Measurements from ENCODE around the gene SERPING1.

Gene SERPING1

DNA sequence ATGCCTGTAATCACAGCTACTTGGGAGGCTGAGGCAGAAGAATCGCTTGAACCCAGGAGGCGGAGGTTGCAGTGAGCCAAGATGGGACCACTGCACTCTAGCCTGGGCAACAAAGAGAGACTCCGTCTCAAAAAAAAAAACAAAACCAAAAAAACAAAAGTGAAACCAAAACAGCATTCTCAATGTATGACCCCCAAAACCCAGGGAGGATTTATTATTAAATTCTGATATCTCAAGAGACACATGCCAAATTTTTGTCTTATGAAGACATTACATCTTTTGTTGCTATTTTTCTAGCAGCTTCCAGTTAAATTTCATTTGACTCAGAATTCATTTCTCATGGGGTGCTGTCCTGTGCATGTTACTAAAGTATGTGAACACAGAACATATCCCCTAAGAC lies 55.2 kb downstream of the SERPING1 start:
- DNase-seq (ENCODE audit: low read depth) = no peak

- no peak for DNase-seq (ENCODE audit: low read depth)
These were observed 55.7 kb downstream of the SERPING1 start for GRCh38 chr11:57653163-57653562.

GRCh38 chr11:57656885-57657193 lies 59.4 kb downstream of the SERPING1 start:
- DNase-seq (ENCODE audit: low read depth) = no peak

DNA sequence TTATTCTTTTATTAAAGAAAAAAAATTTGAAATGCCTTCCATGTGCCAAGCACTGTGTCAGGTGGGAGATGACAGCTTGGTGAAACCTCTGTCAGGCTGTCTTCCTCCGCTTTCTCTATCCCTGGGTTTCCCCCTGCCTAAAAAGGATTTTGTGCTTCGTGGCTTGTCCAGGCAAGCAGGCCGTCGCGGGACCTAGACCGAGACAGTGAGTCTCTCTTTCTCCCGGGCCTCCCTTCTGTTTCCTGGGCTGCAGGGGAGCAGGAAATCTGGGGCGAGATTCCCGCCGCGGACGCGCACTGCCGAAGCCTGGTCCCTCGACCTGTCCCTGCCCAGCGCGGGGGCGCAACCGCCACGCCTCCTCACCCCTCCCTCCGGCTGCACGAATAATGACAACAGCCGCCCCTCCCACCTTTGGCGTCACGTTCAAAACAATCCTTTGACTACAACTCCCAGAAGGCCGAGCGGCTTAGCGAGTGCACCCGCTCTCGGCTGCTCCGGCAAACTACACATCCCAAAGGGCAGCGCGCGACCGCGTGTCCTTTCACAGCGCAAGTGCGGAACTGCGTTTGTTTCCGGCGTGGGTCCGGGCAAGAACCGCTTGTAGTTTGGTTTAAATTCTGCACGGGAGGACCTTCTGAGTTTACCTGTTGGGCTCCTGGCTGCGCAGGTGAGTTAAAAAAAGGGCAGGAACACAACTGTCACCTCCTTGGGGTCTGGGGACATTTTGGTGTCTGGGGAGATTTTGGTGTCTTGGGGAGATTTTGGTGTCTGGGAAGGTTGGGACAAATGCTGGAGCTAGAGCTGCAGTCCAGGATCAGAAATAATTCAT lies 59.9 kb downstream of the SERPING1 start, which contains the start of gene CLP1:
CLP1 (plus strand) TSS at position 569 of the 829 bp plus-strand sequence. CDS start 1,715 bp downstream, outside the sequence.
- peak; percentile 99 for DNase-seq (ENCODE audit: low read depth)

DNA sequence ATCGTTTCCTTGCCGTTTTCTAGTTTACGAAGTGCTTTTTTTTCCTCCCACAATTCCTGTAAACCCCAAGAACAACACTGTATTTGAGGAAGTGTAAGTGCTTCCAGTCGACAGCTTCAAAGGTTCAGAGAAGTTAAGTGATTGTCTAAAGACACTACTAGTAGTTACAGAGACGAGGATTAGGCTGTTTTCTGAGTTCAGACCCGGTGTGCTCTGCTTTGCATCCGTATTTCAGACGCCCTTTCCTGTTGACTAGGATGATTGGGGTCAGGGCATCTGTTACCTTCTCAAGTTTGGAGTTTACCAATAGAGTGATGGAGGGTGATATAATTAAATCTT lies 60.5 kb downstream of the SERPING1 start:
- DNase-seq (ENCODE audit: low read depth) = no peak

DNA sequence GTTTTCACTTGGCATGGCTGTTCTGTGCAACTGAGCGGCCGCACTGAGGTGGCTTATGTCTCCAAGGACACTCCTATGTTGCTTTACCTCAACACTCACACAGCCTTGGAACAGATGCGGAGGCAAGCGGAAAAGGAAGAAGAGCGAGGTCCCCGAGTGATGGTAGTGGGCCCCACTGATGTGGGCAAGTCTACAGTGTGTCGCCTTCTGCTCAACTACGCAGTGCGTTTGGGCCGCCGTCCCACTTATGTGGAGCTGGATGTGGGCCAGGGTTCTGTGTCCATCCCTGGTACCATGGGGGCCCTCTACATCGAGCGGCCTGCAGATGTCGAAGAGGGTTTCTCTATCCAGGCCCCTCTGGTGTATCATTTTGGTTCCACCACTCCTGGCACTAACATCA lies 62.2 kb downstream of the SERPING1 start:
- no peak for DNase-seq (ENCODE audit: low read depth)

GRCh38 chr11:57662893-57663292 lies 65.4 kb downstream of the SERPING1 start:
- no peak for DNase-seq (ENCODE audit: low read depth)

GRCh38 chr11:57663975-57664374 lies 66.5 kb downstream of the SERPING1 start:
- DNase-seq (ENCODE audit: low read depth) = no peak

Measured in EH (cell line).